Upper lobe of left lung (tissue), 6 donors: ENCODE data around the gene KTI12. TPM values are rescaled to one million over a fixed set of nuclear protein-coding genes. Genes with fewer than 3 reads are reported as not detected.
"Not testable (repeated sequence)": the region's sequence is repeated elsewhere in the genome, so short reads cannot be mapped to it uniquely, and the experiment has no call there.

ENCODE experiments used
- ATAC-seq, 2 donors: fragments of 200-7000 bp; cut with Tn5 transposase; one replicate each; pipeline ENCODE4 v1.9.1; 2022; ENCODE audit warnings: mild to moderate bottlenecking in 2 of 2, moderate library complexity in 2 of 2; ENCODE audit not compliant: low FRiP score in 2 of 2
- DNase-seq, 2 donors: peaks; one replicate each; pipeline ENCODE4 v3.0.0-alpha.2; 2019 to 2020
- H3K27ac ChIP-seq, 4 donors: fragments of 200-600 bp; sonication (generic); one replicate each; pipeline ENCODE4 v1.5.1; 2016 to 2019
- H3K27me3 ChIP-seq, 4 donors: fragments of 200-600 bp; sonication (generic); one replicate each; pipeline ENCODE4 v1.5.1; 2017 to 2019
- H3K36me3 ChIP-seq, 4 donors: fragments of 200-600 bp; sonication (generic); one replicate each; pipeline ENCODE4 v1.5.1; 2016 to 2019
- H3K4me1 ChIP-seq, 4 donors: fragments of 200-600 bp; sonication (generic); one replicate each; pipeline ENCODE4 v1.5.1; 2018 to 2019
- H3K4me3 ChIP-seq, 4 donors: fragments of 200-600 bp; sonication (generic); one replicate each; pipeline ENCODE4 v1.5.1; 2017 to 2019; ENCODE audit warnings: mild to moderate bottlenecking in 2 of 4, moderate library complexity in 1 of 4
- H3K9me3 ChIP-seq, 4 donors: fragments of 200-600 bp; sonication (generic); one replicate each; pipeline ENCODE4 v1.5.1; 2018 to 2019
- CTCF ChIP-seq, 6 experiments: fragments of 450-650 bp in 4 of 6; fragments of 200-600 bp in 2 of 6; sonication (generic) in 2 of 6; IDR thresholded peaks; one replicate each; pipeline ENCODE4 v1.5.1; 2016 to 2019; ENCODE audit warnings: antibody characterized with exemption in 6 of 6
- EP300 ChIP-seq, 4 donors: sonication (generic); formaldehyde crosslinking; IDR thresholded peaks; one replicate each; pipeline ENCODE4 v1.5.1; 2017; ENCODE audit warnings: antibody characterized with exemption in 4 of 4, control low read depth in 2 of 4
- POLR2A ChIP-seq, 4 donors: fragments of 450-650 bp; IDR thresholded peaks; one replicate each; pipeline ENCODE4 v1.5.1; 2016 to 2017; ENCODE audit warnings: antibody characterized with exemption in 4 of 4, mild to moderate bottlenecking in 2 of 4
- POLR2AphosphoS5 ChIP-seq, 2 donors: sonication (generic); formaldehyde crosslinking; IDR thresholded peaks; one replicate each; pipeline ENCODE4 v1.5.1; 2017; ENCODE audit warnings: antibody characterized with exemption in 2 of 2
- WGBS, 2 donors: methylation state at CpG; one replicate each; pipeline ENCODE4 v1.1.5; 2017 to 2018; 5-methylcytosine and 5-hydroxymethylcytosine counted together
- total RNA-seq, 6 donors: library from RNA; depleted of rRNA in 4 of 6; stranded (reverse); fragments of >200 nt in 4 of 6; gene quantifications; one replicate each; pipeline versions ENCODE4 v1.1.0 to v1.2.1, GENCODE V29; 2016 to 2021
- donor health status: DM: no; HTN: no; CAD: no; lungs with moderate emphysema.
- donor health status: DM: no; HTN: yes; CAD: no; lungs with severe emphysema.

The KTI12 gene
- total RNA-seq, 6 donors from 2014 or later, result 2.6 to 11.6 (median 7.3) TPM

- TF ChIP-seq POLR2A (IDR thresholded peaks at IDR 0.05) (peak in 2 of 4 donors; percentile 82 to 89), POLR2AphosphoS5 (IDR thresholded peaks at IDR 0.05) (peak; percentile 35 to 87), EP300 (IDR thresholded peaks at IDR 0.05) (no peak), CTCF (IDR thresholded peaks at IDR 0.05) (no peak)
- peak; percentile 93 to 95 for ATAC-seq
- H3K4me3 ChIP-seq, result peak within 1 kb of the TSS; percentile 73 to 90 (median 82)
- peak; percentile 89 to 91 for DNase-seq
- peak within 1 kb of the TSS; percentile 92 to 95 (median 94) for H3K27ac ChIP-seq
- no peaks in the 10 kb centered on the region for H3K27me3 ChIP-seq
- peaks cover 28 to 49% (median 35%) of the 10 kb centered on the region in 4 donors for H3K4me1 ChIP-seq
- H3K9me3 ChIP-seq, result no peaks in the 10 kb centered on the region
- peaks cover 0 to 17% (median 4%) of the 10 kb centered on the region in 4 donors for H3K36me3 ChIP-seq
- 0 to 1% methylated on average over 32 to 45 of the region's 45 CpGs for WGBS, 2 donors
Measured at GRCh38 chr1:52055066-52055865, 21.7 kb upstream of the KTI12 start, which contains the start of gene TXNDC12. Gene TXNDC12 (minus strand): TSS chr1:52055191. CDS start chr1:52055096, 95 bp downstream.

DNA sequence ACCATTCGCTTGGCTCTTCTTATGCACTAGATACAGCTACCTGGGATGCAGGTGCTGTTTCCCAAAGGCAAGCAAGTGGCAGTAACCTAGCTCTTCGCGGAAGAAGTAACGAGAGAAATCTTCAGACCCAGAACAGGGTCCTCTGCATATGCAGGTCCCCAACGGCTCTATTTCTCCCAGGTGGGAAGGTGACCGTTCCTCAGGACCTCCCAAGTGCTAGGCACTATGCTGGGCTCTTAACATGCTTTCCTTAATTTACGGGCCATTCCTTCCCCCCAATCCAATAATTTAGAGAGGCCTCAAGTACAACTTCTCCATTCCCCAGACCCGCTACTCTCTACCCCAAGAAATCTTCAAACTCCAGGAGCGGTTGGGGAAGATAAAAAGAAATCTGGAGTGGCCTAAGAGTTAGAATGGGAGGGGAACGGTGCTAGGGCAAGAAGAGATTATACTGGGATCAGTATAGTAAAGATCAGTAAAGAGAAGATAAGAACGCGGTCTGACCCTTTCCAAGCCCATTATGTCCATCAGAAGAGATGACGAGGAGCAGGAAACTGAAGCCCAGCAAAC is 21.0 kb upstream of the KTI12 start:
- peak overlapping the region; percentile 73 to 90 (median 82) for H3K4me3 ChIP-seq
- no peaks in the 10 kb centered on the region for H3K27me3 ChIP-seq
- DNase-seq (no peak), ATAC-seq (no peak)
- H3K4me1 ChIP-seq, result peaks cover 28 to 45% (median 35%) of the 10 kb centered on the region in 4 donors
- H3K27ac ChIP-seq, result peak overlapping the region; percentile 92 to 95 (median 94)
- WGBS, 2 donors, result 4% methylated on average over 12 to 13 of the region's 13 CpGs
- H3K36me3 ChIP-seq, result peaks cover 0 to 14% (median 0%) of the 10 kb centered on the region in 4 donors
- TF ChIP-seq CTCF (IDR thresholded peaks at IDR 0.05) (no peak), POLR2AphosphoS5 (IDR thresholded peaks at IDR 0.05) (no peak), POLR2A (IDR thresholded peaks at IDR 0.05) (no peak), EP300 (IDR thresholded peaks at IDR 0.05) (no peak)
- H3K9me3 ChIP-seq, result no peaks in the 10 kb centered on the region

- Histone ChIP-seq H3K9me3 (no peaks in the 10 kb centered on the region), H3K27me3 (no peaks in the 10 kb centered on the region), H3K4me3 (peak overlapping the region in 2 of 4 donors; percentile 73 to 83), H3K27ac (no peak overlapping the region), H3K4me1 (peaks cover 23 to 39% (median 30%) of the 10 kb centered on the region in 4 donors), H3K36me3 (peaks cover 0 to 14% (median 0%) of the 10 kb centered on the region in 4 donors)
- DNase-seq (no peak), ATAC-seq (no peak)
- TF ChIP-seq POLR2A (IDR thresholded peaks at IDR 0.05) (no peak), EP300 (IDR thresholded peaks at IDR 0.05) (no peak), CTCF (IDR thresholded peaks at IDR 0.05) (no peak), POLR2AphosphoS5 (IDR thresholded peaks at IDR 0.05) (no peak)
- 93 to 100% methylated on average over 1 of the region's 1 CpG for WGBS, 2 donors
Measured at GRCh38 chr1:52053862-52054261, 20.3 kb upstream of the KTI12 start.

DNA sequence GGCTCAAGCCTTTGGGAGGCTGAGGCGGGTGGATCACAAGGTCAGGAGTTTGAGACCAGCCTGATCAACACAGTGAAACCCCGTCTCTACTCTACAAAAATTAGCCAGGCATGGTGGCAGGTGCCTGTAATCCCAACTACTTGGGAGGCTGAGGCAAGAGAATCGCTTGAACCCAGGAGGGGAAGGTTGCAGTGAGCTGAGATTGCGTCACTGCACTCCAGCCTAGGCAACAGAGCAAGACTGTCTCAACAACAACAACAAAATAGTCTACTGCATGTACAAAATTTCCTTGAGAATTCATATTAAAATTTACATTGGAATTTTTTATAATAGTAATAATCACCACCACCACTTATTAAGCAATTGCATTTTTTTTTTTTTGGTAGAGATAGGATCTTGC is 15.7 kb upstream of the KTI12 start:
- not testable (repeated sequence) for H3K9me3 ChIP-seq, H3K4me3 ChIP-seq, DNase-seq, H3K27ac ChIP-seq, ATAC-seq, H3K27me3 ChIP-seq
- Histone ChIP-seq H3K4me1 (peaks cover 7 to 13% (median 8%) of the 10 kb centered on the region in 4 donors), H3K36me3 (peaks cover 0 to 18% (median 0%) of the 10 kb centered on the region in 4 donors)
- 91 to 92% methylated on average over 4 of the region's 4 CpGs for WGBS, 2 donors

- DNase-seq, H3K27ac ChIP-seq, H3K4me1 ChIP-seq, H3K27me3 ChIP-seq, ATAC-seq, H3K9me3 ChIP-seq, H3K4me3 ChIP-seq: not testable (repeated sequence)
- H3K36me3 ChIP-seq, result peaks cover 0 to 12% (median 2%) of the 10 kb centered on the region in 4 donors
- 92 to 98% methylated on average over 4 of the region's 4 CpGs for WGBS, 2 donors
Measured at GRCh38 chr1:52045666-52046195, 12.1 kb upstream of the KTI12 start.
